ENCODE results near the gene CRTC3.

GRCh38 chr15:90585863-90586262 is 56.1 kb downstream of the CRTC3 start:
- TF ChIP-seq POLR2AphosphoS5 (IDR thresholded peaks at IDR 0.05) (no peak), CTCF (IDR thresholded peaks at IDR 0.05) (no peak), EP300 (IDR thresholded peaks at IDR 0.05) (no peak)

All from esophagus muscularis mucosa (tissue), 4 donors.